NCI-H460 (cell line): ENCODE measurements around the gene S100PBP. TPM values are rescaled to one million over a fixed set of nuclear protein-coding genes. Genes with fewer than 3 reads are reported as not detected.
"Not testable (repeated sequence)": the region's sequence is repeated elsewhere in the genome, so short reads cannot be mapped to it uniquely, and the experiment has no call there.

Source experiments
- DNase-seq: peaks from one replicate; pipeline ENCODE4 v3.0.0-alpha.2; 2016; ENCODE audit warnings: low read depth; ENCODE audit errors: extremely low read depth
- total RNA-seq: library from RNA; depleted of rRNA; stranded (reverse); fragments of >200 nt; shearing (Covaris generic); gene quantifications from 2 replicates; pipeline ENCODE4 v1.2.3, GENCODE V29; 2014; rRNA removed

Gene S100PBP
- total RNA-seq, 1 experiment from 2014 or later = 20.7 TPM

DNA sequence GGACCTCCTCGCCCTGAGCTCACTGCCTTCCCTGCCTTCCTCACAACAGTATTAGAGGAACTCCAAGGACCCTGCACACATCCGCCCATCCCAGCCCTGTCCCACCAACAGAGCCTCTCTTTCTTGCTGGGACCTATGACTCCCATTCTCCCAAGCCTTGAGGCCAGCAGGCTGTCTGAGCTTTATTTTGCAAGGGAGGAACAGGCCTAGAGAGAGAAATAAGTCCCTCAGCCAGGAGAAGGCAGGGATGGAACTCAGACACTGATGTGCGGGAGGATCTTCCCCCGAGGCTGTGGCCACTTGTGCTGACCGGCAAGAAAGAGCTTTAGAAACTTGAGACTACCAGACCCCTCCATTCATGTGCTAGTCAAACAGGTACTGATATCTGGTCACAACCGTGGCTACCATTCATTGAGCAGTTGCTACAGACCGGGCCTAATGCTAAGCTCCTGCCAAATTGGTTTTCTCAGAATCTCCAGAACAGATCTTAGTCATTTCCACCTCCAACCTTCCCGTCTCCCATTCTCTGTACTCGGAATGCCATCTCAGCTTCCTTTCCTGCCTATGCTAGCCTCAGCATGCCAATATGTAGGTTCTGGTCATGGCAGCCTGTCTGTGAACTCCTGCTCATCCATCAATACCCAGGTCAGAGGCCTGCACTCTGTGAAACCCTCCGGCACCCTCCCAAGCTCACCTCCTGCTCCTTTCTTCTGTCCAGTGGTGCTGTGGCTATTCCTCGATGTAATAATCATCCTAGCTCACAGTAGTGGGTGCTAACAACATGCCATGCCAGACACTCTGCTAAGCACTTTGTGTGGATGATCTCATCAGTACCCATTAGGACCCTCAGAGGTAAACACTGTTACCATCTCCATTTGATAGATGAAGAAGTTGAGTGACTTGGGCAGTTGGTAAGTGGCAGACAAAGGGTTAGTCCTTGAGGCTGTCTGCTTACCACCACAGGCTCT, 79.9 kb downstream of the S100PBP start:
- no peak for DNase-seq

DNA sequence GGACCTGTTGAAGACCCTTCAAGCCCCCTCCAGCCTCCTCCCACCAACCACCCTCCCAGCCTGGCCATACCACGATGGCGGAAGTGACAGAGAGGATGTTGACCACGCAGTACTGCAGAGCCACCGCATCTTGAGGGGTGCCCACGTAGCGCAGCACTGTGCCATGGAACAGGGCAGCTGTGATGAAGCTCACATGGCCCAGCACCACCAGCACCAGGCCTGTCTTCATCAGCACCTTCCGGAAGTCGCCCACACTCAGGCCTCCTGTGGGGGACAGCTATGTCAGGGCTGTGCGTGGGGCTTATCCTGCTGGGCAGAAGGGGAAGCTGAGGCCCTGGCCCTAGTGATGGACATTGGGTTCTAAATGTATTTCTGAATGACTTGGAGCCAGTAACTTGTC, 80.6 kb downstream of the S100PBP start:
- DNase-seq = no peak

DNA sequence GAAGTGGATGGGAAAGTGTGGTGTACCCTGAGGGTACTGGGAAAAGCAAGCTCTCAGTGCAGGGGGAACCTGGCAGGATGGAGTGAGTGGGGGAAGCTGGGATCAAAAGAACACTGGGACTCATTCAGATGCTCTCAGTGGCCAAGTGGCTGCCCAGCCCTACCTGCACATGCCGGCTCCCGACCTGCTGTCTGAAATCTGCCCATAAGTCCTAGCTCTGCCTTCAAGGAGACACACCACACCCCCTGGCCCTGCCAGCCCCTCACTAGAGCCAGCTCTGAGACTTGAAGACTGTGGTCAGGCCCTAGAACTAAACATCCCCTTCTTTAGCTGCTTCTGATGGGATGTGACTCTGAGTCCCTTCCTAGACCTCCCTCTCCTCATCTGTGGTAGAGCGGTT, 81.5 kb downstream of the S100PBP start:
- DNase-seq = no peak

DNA sequence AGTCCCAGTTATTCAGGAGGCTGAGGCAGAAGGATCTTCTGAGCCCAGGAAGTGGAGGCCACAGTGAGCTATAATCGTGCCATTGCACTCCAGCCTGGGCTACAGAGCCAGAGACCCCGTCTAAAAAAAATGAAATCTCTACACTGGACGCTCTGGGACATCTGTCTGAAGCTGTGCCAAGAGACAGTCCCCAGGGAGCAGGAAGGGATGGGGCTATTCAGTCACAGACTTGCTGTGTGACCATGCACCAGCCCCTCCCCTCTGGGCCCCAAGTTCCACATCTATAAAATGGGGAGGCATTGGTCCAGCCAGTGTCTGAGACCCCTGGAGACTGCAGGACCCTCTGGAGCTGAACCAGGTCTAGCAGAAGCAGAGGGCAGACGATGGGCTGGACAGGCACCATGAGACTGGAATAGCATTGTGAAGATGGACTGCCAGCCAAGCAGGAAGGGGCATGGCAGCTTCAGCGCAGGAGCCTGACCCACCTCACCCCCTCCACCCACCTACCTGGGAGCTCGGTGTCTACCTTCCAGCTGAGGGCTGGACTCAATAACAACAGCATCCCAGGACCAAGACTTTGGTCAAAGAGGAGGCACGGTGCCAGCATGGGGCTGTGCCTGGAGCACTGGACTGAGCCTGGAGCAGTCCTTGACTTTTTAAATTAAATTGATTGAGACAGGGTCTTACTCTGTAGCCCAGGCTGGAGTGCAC, 82.3 kb downstream of the S100PBP start:
- no peak for DNase-seq

DNA sequence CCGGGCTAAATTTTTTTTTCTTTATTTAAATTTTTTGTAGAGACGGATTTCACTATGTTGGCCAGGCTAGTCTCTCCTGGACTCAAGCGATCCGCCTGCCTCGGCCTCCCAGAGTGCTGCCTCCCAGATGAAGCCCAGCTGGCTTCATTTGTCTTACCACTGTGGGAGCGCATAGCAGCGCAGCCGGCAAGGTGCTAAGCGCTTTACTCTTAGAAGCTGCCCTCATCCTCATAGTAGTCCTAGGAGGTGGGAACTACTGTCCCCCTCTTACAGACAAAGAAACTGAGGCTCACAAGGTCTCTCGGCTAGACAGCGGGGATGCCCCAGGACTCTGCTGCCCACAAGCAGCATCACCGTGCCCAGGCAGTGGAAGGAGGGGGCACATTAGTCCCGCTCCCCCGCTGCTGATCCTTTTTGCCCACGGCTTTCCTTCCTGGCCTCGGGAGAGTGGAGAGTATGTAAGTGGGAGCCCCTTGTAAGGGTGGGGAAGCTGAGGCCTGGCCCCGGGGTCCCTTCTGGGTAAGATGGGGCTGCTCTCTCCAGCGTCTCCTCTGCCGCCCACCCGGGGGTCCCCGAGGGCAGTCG, 83.0 kb downstream of the S100PBP start:
- no peak for DNase-seq

DNA sequence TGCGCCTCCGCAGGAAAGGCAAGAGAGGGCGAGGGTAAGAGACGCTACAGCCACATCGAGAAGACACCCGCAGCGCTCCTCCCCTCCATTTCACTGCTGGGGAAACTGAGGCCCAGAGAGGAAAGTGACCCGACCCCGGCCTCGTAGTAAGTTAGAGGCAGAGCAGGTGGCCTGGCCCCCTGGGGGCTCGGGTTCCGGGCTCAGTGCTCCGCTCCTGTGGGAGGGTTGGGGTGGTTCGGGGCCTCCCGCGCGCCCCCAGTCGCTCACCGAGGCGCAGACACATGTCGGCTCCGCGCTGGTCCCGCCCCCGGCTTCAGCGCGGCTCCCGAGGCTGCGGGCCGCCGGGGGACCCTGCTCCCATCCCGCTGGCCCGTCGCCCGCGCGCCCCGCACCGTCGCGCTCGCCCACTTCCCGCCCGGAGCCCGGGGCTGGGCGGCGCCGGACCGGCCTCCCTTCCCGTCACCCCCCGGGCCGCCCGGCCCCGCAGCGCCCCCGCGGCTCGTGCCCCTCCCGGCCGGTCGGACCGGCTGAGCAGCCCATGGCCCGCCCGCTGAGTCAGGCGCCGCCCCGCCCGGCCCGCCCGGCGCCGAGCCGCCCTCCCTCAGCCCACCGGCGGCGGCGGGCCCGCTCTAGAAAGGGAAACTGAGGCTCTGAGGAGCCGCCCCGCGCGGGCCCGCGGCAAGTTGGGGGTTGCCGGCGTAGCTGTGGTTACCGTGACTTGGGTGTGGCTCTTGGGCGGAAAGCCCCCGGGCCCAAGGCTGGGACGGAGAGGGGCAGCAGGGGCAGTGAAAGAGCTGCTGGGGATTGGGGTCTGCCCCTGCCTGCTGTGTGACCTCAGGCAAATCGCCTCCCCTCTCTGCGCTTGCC, 83.7 kb downstream of the S100PBP start, which contains the start of gene TMEM54:
Gene TMEM54, minus strand, starts transcription at position 434 of the 867 bp plus-strand sequence. Its CDS starts 151 bp downstream, at position 283.
- no peak for DNase-seq

DNA sequence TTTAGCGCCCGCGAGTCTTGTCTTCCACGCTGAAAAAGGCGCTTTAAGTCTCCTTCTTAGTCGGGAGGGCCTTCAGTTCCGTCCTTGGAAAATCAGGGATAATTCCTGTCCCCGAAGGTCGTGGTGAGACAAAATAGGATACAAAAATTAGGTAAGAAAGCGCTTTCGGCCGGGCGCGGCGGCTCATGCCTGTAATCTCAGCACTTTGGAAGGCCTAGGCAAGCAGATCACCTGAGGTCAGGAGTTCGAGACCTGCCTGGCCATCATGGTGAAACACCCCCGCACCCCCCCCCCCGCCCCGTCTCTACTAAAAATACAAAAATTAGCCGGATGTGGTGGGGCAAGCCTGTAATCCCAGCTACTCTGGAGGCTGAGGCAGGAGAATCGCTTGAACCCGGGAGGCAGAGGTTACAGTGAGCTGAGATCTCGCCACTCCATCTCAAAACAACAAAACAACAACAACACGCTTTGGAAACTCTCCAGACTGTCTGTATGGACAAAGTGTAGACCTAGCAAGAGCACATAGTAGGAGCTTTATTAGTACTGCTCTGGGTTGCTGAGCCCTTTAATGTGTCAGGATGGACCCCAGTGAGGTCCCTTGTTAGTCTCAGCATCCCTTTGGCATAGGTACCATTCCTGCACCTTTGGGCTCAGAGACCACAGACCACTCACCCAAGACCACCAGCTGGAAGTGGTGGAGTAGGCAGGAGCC, 84.5 kb downstream of the S100PBP start:
- DNase-seq = no peak

DNA sequence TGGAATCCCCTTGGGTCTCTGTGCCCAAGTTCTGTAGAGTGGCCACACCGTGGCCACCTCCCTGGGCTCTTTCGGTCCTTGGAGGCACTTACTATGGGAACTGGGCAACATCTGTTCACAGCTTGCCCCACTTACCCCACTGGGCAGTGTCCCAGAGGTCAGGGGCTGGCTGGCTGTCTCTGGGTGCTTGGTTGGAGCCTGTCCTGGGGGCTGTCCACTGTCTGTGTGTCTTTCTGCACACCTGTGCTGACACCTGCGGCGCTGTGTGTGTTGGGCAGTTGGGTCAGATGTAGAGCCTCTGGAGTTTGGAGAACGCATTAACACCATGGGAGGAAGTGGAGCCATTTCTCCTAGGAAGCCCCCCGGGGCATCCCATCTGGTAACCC, 85.1 kb downstream of the S100PBP start:
- no peak for DNase-seq

DNA sequence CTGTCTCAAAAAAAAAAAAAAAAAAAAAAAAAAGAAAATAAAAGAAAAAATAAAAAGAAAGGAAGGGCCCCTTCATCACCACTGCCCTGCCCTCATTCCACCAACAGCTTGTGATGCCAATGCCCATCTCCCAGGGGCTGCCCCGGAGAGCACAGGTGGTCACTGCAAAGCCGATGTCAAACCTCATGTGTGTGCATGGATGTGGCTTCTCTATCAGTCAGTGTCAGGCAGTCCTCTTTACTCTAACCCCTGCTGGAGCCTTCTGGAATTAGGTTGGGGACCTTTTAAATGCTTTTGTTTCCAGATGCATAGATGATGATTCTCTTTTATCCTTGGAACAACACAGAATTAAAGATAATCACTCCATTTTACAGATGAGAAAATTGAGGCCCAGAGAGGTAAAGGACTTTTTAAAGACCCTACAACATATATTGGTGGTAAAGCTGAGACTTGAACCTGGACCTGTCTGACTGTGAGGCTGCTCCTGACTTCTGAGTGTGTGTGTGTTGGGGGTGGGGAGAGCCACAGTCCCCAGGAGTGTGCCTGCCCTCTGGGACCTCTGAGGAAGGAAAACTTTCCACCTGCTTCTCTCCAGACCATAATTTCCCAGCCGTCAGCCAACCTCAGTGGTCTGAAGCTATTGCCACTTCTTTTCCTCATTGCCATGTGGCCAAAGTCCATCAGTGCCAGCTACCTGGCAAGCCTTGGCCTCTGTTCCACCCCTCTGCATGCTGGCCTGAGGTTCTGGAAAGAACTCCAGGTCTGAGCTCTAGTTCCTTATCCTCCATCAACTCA, 86.7 kb downstream of the S100PBP start:
- DNase-seq = no peak

DNA sequence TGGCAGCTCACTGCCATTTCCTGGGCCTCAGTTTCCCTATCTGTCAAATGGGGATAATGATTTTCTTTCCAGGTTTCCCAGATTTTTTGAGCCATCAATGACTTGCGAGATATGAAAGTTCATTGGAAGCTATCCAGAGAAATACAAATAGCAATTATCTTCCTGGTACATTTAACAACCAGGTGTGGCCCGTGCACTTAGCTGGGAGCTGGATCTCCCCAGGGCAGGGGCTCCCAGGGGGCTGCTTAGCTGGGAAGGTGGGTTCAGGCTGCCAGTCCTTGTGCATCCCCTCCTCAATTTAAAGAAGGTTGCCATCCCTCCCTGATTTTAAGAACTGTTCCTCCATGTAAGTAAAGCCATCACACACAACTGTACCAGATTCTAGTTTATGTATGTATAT, 87.3 kb downstream of the S100PBP start:
- no peak for DNase-seq

DNA sequence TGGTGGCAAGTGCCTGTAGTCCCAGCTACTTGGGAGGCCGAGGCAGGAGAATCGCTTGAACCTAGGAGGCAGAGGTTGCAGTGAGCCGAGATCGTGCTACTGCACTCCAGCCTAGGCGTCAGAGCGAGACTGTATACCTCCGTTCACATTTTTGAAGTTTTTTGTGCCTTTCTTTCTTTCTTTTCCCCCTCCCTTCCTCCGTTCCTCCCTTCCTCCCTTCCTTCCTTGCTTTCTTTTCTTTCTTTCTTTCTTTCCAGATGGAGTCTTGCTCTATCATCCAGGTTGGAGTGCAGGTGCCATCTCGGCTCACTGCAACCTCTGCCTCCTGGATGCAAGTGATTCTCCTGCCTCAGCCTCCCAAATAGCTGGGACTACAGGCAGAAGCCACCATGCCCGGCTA, 88.1 kb downstream of the S100PBP start:
- DNase-seq = not testable (repeated sequence)

DNA sequence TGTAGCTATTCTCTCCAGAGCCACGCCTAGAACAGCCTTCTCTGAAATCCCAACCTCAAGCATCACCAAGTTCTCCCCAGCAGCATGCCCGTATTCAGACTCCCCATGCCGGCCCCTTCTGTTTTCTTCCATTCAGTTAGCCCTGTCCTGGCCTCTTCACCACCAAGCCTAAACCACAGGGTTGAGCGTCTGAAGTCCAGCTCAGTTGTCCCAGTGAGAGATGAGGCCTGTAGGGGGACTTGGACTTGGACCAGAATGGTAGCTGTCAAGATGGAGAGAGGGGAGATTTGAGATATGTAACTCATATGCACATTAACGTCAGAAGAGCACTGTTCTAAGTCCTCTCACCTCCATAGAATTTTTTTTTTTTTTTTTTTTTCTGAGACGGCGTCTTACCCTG, 89.2 kb downstream of the S100PBP start:
- DNase-seq = no peak

DNA sequence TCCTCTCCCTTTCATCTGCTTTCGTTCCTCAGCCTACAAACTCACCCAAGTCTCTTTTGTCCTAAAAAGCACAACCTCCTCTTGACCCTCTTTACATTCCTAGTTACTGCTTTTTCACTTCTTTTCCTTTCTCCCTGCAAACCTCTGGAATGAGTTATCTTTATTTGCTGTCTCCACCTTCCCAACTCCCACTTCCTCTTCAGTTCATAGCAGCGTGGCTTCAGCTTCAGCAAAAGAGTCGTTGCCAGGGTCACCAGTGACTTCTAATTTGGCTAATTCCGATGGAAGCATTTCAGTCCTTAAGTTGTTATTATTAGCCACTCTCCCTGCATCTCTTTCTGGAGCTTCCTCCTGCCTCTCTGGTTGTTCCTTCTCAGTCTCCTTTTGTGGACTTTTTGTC, 90.0 kb downstream of the S100PBP start:
- no peak for DNase-seq

Other genes starting within 250 kb of the S100PBP start
- 66.8 and 69.6 TPM in 2 replicates for gene ZBTB8OS, start 167.1 kb upstream of the S100PBP start, total RNA-seq
- gene RBBP4, start 166.4 kb upstream of the S100PBP start, total RNA-seq = 60.0 and 77.5 TPM in 2 replicates
- gene SYNC, start 114.9 kb upstream of the S100PBP start, total RNA-seq = 1.4 and 1.7 TPM in 2 replicates
- gene YARS1, start 295 bp upstream of the S100PBP start, total RNA-seq = 169 and 184 TPM in 2 replicates
- gene FNDC5, start 53.3 kb downstream of the S100PBP start, total RNA-seq = 0.59 TPM in 1 of 2 replicates, not detected in the other
- gene HPCA, start 68.8 kb downstream of the S100PBP start, total RNA-seq = not detected in 2 replicates
- gene TMEM54, start 83.7 kb downstream of the S100PBP start, total RNA-seq = 5.3 and 6.1 TPM in 2 replicates
- 11.6 and 12.9 TPM in 2 replicates for gene RNF19B, start 147.2 kb downstream of the S100PBP start, total RNA-seq
- 204 and 212 TPM in 2 replicates for gene AK2, start 219.2 kb downstream of the S100PBP start, total RNA-seq